ENCODE results near the gene RAP1GAP.

DNA sequence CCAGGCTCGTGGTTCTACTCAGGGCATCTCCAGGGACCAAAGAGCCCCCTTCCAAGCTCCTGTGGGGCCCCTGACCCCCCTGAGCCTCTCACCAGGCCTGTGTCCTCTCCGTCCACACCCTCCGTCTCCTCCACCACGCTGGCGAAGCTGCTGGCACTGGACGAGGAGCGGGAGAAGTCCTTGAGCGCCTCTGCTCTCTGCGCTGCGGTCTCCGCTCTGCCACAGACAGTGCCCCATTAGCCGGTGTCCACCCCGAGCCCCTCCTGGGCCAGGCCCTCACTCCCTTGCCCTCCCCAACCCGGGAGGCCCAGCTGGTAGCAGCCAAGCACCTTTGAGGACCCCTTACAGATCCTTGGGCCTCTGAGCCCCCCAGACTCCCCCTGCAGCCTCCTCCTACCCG is 69.8 kb downstream of the RAP1GAP start:
- no peak for TF ChIP-seq CTCF (conservative IDR thresholded peaks at IDR 0.05; ENCODE audit: low read length)
- TF ChIP-seq EZH2phosphoT487 (IDR thresholded peaks at IDR 0.05; ENCODE audit: borderline replicate concordance), result no peak

Data from Loucy (cell line).